Measurements from ENCODE around the gene IGF2BP2. TPM values are rescaled to one million over a fixed set of nuclear protein-coding genes. Genes with fewer than 3 reads are reported as not detected.
A peak's percentile ranks its signal among the peaks of the same experiment; 100 is the strongest.

IGF2BP2 gene
- total RNA-seq, 2 experiments from 2014 or later: 0.13 to 0.40 TPM

- Mint-ChIP-seq H3K9me3 (no peaks in the 10 kb centered on the region), H3K27ac (no peak overlapping the region), H3K36me3 (ENCODE audit: low read depth) (no peaks in the 10 kb centered on the region), H3K27me3 (peaks cover 61% of the 10 kb centered on the region), H3K4me3 (no peak overlapping the region), H3K4me1 (peaks cover 13% of the 10 kb centered on the region)
- DNase-seq: no peak
- ChIA-PET CTCF (interaction anchor here (0.7 to 1.2 kb wide), 2 partner anchors 30 to 74 kb away, joined by 4 to 6 read pairs; no protein-coding TSS in a partner anchor), POLR2A (interaction anchor here (1.0 kb wide), 1 partner anchor 107 kb away, joined by 3 read pairs; no protein-coding TSS in a partner anchor)
Measured at GRCh38 chr3:185828755-185829154, 3.9 kb upstream of the IGF2BP2 start.

GRCh38 chr3:185827595-185828344 is 2.9 kb upstream of the IGF2BP2 start:
- H3K4me1 Mint-ChIP-seq: peaks cover 15% of the 10 kb centered on the region

GRCh38 chr3:185825639-185826481 is 1.0 kb upstream of the IGF2BP2 start:
- no peaks in the 10 kb centered on the region for H3K9me3 Mint-ChIP-seq
- CTCF ChIA-PET: no interaction called here
- H3K36me3 Mint-ChIP-seq (ENCODE audit: low read depth): no peaks in the 10 kb centered on the region
- POLR2A ChIA-PET: no interaction called here
- peaks cover 77% of the 10 kb centered on the region for H3K27me3 Mint-ChIP-seq
- peak overlapping the region; percentile 73 for H3K4me3 Mint-ChIP-seq
- peak; percentile 49 for DNase-seq
- H3K27ac Mint-ChIP-seq: no peak overlapping the region
- peaks cover 15% of the 10 kb centered on the region for H3K4me1 Mint-ChIP-seq

More at GRCh38 chr3:185827595-185828344, 2.9 kb upstream of the IGF2BP2 start:
- Mint-ChIP-seq H3K9me3 (no peaks in the 10 kb centered on the region), H3K36me3 (ENCODE audit: low read depth) (no peaks in the 10 kb centered on the region), H3K27me3 (peaks cover 69% of the 10 kb centered on the region), H3K4me3 (no peak overlapping the region), H3K27ac (no peak overlapping the region)
- DNase-seq: no peak
- CTCF ChIA-PET: interaction anchor here (0.7 to 1.2 kb wide), 2 partner anchors 29 to 75 kb away, joined by 4 to 6 read pairs; no protein-coding TSS in a partner anchor
- POLR2A ChIA-PET: no interaction called here

- DNase-seq: peak; percentile 18
- ChIA-PET POLR2A (interaction anchor here (1.1 kb wide), 1 partner anchor 11 kb away, joined by 3 read pairs; no protein-coding TSS in a partner anchor), CTCF (no interaction called here)
- Mint-ChIP-seq H3K4me3 (peak overlapping the region; percentile 61), H3K27ac (no peak overlapping the region), H3K4me1 (peaks cover 15% of the 10 kb centered on the region), H3K9me3 (no peaks in the 10 kb centered on the region), H3K27me3 (peaks cover 75% of the 10 kb centered on the region), H3K36me3 (ENCODE audit: low read depth) (no peaks in the 10 kb centered on the region)
Measured at GRCh38 chr3:185824051-185825005, 514 bp downstream of the IGF2BP2 start.

- Mint-ChIP-seq H3K27me3 (peaks cover 73% of the 10 kb centered on the region), H3K4me1 (peaks cover 15% of the 10 kb centered on the region), H3K36me3 (ENCODE audit: low read depth) (no peaks in the 10 kb centered on the region), H3K27ac (no peak overlapping the region), H3K9me3 (no peaks in the 10 kb centered on the region), H3K4me3 (peak overlapping the region; percentile 61)
- ChIA-PET POLR2A (interaction anchor here (1.1 kb wide), 1 partner anchor 10 kb away, joined by 3 read pairs; no protein-coding TSS in a partner anchor), CTCF (interaction anchor here (1.0 to 2.4 kb wide), 3 partner anchors 8 to 120 kb away, joined by 3 to 11 read pairs (median 4); no protein-coding TSS in a partner anchor)
- peak; percentile 21 for DNase-seq
Measured at GRCh38 chr3:185823078-185824044, 1.5 kb downstream of the IGF2BP2 start.

- no peaks in the 10 kb centered on the region for H3K9me3 Mint-ChIP-seq
- no peak for DNase-seq
- CTCF ChIA-PET: interaction anchor here (0.6 to 2.4 kb wide), 4 partner anchors 9 to 160 kb away, joined by 3 to 11 read pairs (median 4); no protein-coding TSS in a partner anchor
- no peak overlapping the region for H3K27ac Mint-ChIP-seq
- POLR2A ChIA-PET: no interaction called here
- H3K27me3 Mint-ChIP-seq: peaks cover 68% of the 10 kb centered on the region
- H3K4me3 Mint-ChIP-seq: no peak overlapping the region
- peaks cover 15% of the 10 kb centered on the region for H3K4me1 Mint-ChIP-seq
- no peaks in the 10 kb centered on the region for H3K36me3 Mint-ChIP-seq (ENCODE audit: low read depth)
Measured at GRCh38 chr3:185822221-185823000, 2.4 kb downstream of the IGF2BP2 start.

GRCh38 chr3:185820973-185821758 is 3.7 kb downstream of the IGF2BP2 start:
- no peak overlapping the region for H3K27ac Mint-ChIP-seq
- no peaks in the 10 kb centered on the region for H3K9me3 Mint-ChIP-seq
- H3K4me1 Mint-ChIP-seq: peaks cover 10% of the 10 kb centered on the region
- ChIA-PET POLR2A (no interaction called here), CTCF (interaction anchor here (0.6 to 2.4 kb wide), 3 partner anchors 53 to 595 kb away, joined by 3 to 11 read pairs (median 5); no protein-coding TSS in a partner anchor)
- DNase-seq: no peak
- H3K4me3 Mint-ChIP-seq: no peak overlapping the region
- peaks cover 64% of the 10 kb centered on the region for H3K27me3 Mint-ChIP-seq
- H3K36me3 Mint-ChIP-seq (ENCODE audit: low read depth): no peaks in the 10 kb centered on the region

GRCh38 chr3:185818267-185818875 is 6.5 kb downstream of the IGF2BP2 start:
- Mint-ChIP-seq H3K4me1 (peaks cover 2% of the 10 kb centered on the region), H3K27ac (no peak overlapping the region), H3K27me3 (peaks cover 61% of the 10 kb centered on the region), H3K4me3 (no peak overlapping the region), H3K36me3 (ENCODE audit: low read depth) (no peaks in the 10 kb centered on the region), H3K9me3 (no peaks in the 10 kb centered on the region)
- no peak for DNase-seq
- CTCF ChIA-PET: interaction anchor here (1.2 kb wide), 1 partner anchor 50 kb away, joined by 3 read pairs; no protein-coding TSS in a partner anchor
- POLR2A ChIA-PET: no interaction called here

GRCh38 chr3:185815391-185816282 is 9.2 kb downstream of the IGF2BP2 start:
- DNase-seq: no peak
- H3K27me3 Mint-ChIP-seq: peaks cover 44% of the 10 kb centered on the region
- CTCF ChIA-PET: no interaction called here
- H3K36me3 Mint-ChIP-seq (ENCODE audit: low read depth): no peaks in the 10 kb centered on the region
- H3K27ac Mint-ChIP-seq: no peak overlapping the region
- no peaks in the 10 kb centered on the region for H3K4me1 Mint-ChIP-seq
- no peak overlapping the region for H3K4me3 Mint-ChIP-seq
- H3K9me3 Mint-ChIP-seq: no peaks in the 10 kb centered on the region
- POLR2A ChIA-PET: no interaction called here
